ENCODE data around the gene SORCS1. TPM values are rescaled to one million over a fixed set of nuclear protein-coding genes. Genes with fewer than 3 reads are reported as not detected.

The SORCS1 gene
- total and polyA plus RNA-seq, 2 of the 13 experiments (the other 11 are each of a cell fraction or from before 2014, with no cell fraction given) = not detected

GRCh38 chr10:107122703-107123102, 41.8 kb downstream of the SORCS1 start:
- CTCF ChIA-PET (ENCODE audit: low intra/inter-chr PET ratio, low total read pairs) = no interaction called here

More at GRCh38 chr10:107122703-107123102, 41.8 kb downstream of the SORCS1 start:
- peaks cover 56% of the 10 kb centered on the region for H3K9me3 ChIP-seq (ENCODE audit: low read length)
- DNase-seq (ENCODE audit: low spot score) = no peak
- no peak for FAIRE-seq
- no peaks in the 10 kb centered on the region for H3K27me3 ChIP-seq (ENCODE audit: control insufficient read depth in 1 of 2, insufficient read depth in 2 of 2, low read length in 2 of 2)
- H3K4me3 ChIP-seq (replicated peaks in 1 of 3; ENCODE audit: insufficient read depth in 1 of 3, low read depth in 2 of 3, low read length in 3 of 3) = no peak overlapping the region
- in situ Hi-C loops (cut with HindIII; ENCODE audit: extremely low pct_ligation_motif_present, low pct_unique_long_range_greater_than_20kb) (no loop called here), intact Hi-C loops (cut with micrococcal nuclease; ENCODE audit: unreplicated experiment) (no loop called here)
- no peaks in the 10 kb centered on the region for H4K20me1 ChIP-seq (ENCODE audit: insufficient read depth, low read length)
- POLR2A ChIA-PET = no interaction called here
- no peak for ATAC-seq
- H2AFZ ChIP-seq (ENCODE audit: low read length) = no peak overlapping the region
- 2% methylated on average over 2 of the region's 2 CpGs for WGBS (ENCODE audit: low lambda C conversion rate)
- no peak overlapping the region for H3K27ac ChIP-seq (ENCODE audit: extremely low read length, insufficient read depth, low read length)
- H3K79me2 ChIP-seq (ENCODE audit: insufficient read depth, low read length) = no peaks in the 10 kb centered on the region
- no peak overlapping the region for H3K4me2 ChIP-seq (ENCODE audit: low read depth, low read length)
- no peaks in the 10 kb centered on the region for H3K4me1 ChIP-seq (ENCODE audit: insufficient read depth, low read length)
- no peaks in the 10 kb centered on the region for H3K36me3 ChIP-seq (replicated peaks in 1 of 2; ENCODE audit: control insufficient read depth in 1 of 2, insufficient read depth in 2 of 2, low read length in 2 of 2)
- BruUV-seq (replicated peaks) = no TSS peak
- H3K9ac ChIP-seq (ENCODE audit: insufficient read depth, low read depth, low read length) = no peak overlapping the region
- TF ChIP-seq JUNB (CRISPR knock-in tag; IDR thresholded peaks at IDR 0.05; ENCODE audit: borderline replicate concordance) (no peak), ZNF143 (CRISPR knock-in tag; IDR thresholded peaks at IDR 0.05) (no peak), ZFP36L1 (CRISPR knock-in tag; IDR thresholded peaks at IDR 0.05) (no peak), ZBTB38 (CRISPR knock-in tag; IDR thresholded peaks at IDR 0.05) (no peak), KDM4B (CRISPR knock-in tag; IDR thresholded peaks at IDR 0.05) (no peak), ZIK1 (CRISPR knock-in tag; IDR thresholded peaks at IDR 0.05; ENCODE audit: borderline replicate concordance, low read depth) (no peak), BRCA1 (CRISPR knock-in tag; IDR thresholded peaks at IDR 0.05) (no peak), IRF1 (CRISPR knock-in tag; IDR thresholded peaks at IDR 0.05; ENCODE audit: low read depth) (no peak), SALL2 (CRISPR knock-in tag; IDR thresholded peaks at IDR 0.05) (no peak), FOXK2 (IDR thresholded peaks at IDR 0.05) (no peak), ELK4 (CRISPR knock-in tag; IDR thresholded peaks at IDR 0.05; ENCODE audit: borderline replicate concordance) (no peak), GPBP1L1 (CRISPR knock-in tag; IDR thresholded peaks at IDR 0.05) (no peak), JUN (CRISPR knock-in tag; IDR thresholded peaks at IDR 0.05) (no peak), TMF1 (CRISPR knock-in tag; IDR thresholded peaks at IDR 0.05; ENCODE audit: low read depth) (no peak), ZZZ3 (CRISPR knock-in tag; IDR thresholded peaks at IDR 0.05; ENCODE audit: borderline replicate concordance) (no peak), RFX1 (IDR thresholded peaks at IDR 0.05) (no peak), ZNF329 (CRISPR knock-in tag; IDR thresholded peaks at IDR 0.05; ENCODE audit: low read depth) (no peak), ZNF121 (CRISPR knock-in tag; IDR thresholded peaks at IDR 0.05) (no peak), SMAD1 (CRISPR knock-in tag; IDR thresholded peaks at IDR 0.05; ENCODE audit: borderline replicate concordance, low read depth) (no peak), ERF (CRISPR knock-in tag; IDR thresholded peaks at IDR 0.05) (no peak)

Measured in HepG2 (cell line).